ENCODE results near the gene ZNF296. TPM values are rescaled to one million over a fixed set of nuclear protein-coding genes. Genes with fewer than 3 reads are reported as not detected.

ZNF296 gene
- total RNA-seq, 1 donor from 2014 or later = 0.45 TPM

DNA sequence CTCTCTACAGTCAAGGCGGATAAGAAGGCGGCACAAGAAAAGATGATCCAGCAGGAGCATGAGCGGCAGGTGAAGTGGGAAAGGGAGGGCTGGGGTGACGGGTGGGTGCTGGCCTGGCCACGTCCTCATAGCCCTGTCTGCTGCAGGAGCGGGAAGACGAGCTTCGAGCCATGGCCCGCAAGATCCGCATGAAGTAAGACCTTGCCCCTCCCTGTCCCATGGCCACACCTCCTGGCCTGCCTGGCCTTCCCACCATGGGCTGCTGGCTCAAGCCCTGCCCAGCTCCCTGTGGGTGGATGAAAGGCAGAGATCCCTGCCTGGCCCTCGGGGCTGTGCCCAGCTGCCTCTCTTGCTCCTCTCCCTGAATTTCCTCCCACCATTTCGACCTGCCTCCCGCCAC, 7.2 kb downstream of the ZNF296 start:
- DNase-seq (ENCODE audit: low spot score) = no peak
- peak; percentile 49 for ATAC-seq
- intact Hi-C loops (cut with DNase I) = no loop called here

GRCh38 chr19:45068041-45068440, 8.2 kb downstream of the ZNF296 start:
- no peak for DNase-seq (ENCODE audit: low spot score)
- no peak for ATAC-seq
- intact Hi-C loops (cut with DNase I) = no loop called here

- intact Hi-C loops (cut with DNase I) = no loop called here
- ATAC-seq (no peak), DNase-seq (ENCODE audit: low spot score) (no peak)
Measured at GRCh38 chr19:45066921-45067661, 9.2 kb downstream of the ZNF296 start.

- DNase-seq (ENCODE audit: low spot score) = no peak
- intact Hi-C loops (cut with DNase I) = no loop called here
- no peak for ATAC-seq
Measured at GRCh38 chr19:45063851-45064801, 12.2 kb downstream of the ZNF296 start.

GRCh38 chr19:45061965-45062364, 14.3 kb downstream of the ZNF296 start:
- ATAC-seq (no peak), DNase-seq (ENCODE audit: low spot score) (no peak)
- intact Hi-C loops (cut with DNase I) = no loop called here

DNA sequence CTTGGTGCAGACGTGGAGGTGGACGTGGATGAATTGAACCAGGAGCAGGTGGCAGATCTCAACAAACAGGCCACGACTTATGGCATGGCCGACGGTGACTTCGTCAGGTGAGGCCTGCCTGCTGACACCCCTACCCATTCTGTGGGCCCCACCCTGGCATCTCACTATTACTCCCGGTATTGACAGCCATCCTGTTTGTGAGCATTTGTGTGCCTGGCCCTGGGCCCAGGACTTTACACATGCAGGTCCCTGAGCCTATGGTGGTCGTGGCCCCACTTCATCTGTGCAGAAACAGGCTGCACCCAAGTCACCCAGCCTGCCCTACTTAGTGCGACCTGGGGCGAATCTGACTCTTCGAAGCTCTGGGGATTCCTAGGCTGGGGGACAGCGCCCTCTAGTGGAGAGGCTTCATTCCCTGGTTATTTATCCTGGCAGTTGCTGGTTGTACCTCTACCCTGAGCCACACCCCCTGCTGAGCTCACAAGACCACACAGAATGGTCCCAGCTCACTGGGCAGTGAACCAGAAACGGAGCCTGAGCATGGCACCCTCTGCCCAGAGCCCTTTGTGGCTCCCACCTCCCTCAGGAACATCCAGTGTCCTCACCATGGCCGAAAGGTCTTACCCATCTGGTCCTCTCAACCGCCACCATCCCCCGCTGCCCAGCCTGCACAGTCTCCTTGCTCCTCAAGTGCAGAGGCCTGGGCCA, 16.9 kb downstream of the ZNF296 start:
- DNase-seq (ENCODE audit: low spot score) (peak; percentile 81), ATAC-seq (peak; percentile 29)
- intact Hi-C loops (cut with DNase I) = no loop called here

DNA sequence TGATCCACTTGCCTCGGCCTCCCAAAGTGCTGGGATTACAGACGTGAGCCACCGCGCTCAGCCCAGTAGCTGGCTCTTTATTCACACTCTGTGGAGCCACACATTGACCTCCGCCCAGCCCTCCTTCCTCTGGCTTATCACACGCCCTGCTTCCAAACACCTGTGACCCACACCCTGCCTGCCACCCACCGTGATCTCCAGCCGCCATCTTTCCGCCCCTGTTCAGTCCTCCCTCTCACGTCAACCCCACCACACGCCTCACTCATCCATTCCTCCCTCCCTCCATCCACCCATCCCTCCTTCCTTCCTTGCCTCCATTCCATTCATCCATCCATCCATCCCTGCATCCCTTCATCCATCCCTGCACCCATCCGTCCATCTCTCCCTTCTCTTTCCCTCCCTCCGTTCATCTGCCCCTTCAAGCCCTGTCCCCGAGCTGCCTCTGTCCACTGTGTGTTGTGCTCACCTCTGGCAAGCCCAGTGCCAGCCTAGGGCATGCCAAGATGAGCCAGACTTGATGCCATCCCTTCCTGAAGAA, 17.6 kb downstream of the ZNF296 start:
- ATAC-seq (no peak), DNase-seq (ENCODE audit: low spot score) (no peak)
- intact Hi-C loops (cut with DNase I) = no loop called here

- peak; percentile 23 for ATAC-seq
- DNase-seq (ENCODE audit: low spot score) = no peak
- intact Hi-C loops (cut with DNase I) = no loop called here
Measured at GRCh38 chr19:45057444-45057843, 18.8 kb downstream of the ZNF296 start.

GRCh38 chr19:45056831-45057230, 19.4 kb downstream of the ZNF296 start:
- intact Hi-C loops (cut with DNase I) = no loop called here
- no peak for ATAC-seq

GRCh38 chr19:45051929-45052579, 24.2 kb downstream of the ZNF296 start:
- ATAC-seq = no peak
- intact Hi-C loops (cut with DNase I) = no loop called here
- DNase-seq (ENCODE audit: low spot score) = no peak

More at GRCh38 chr19:45056831-45057230, 19.4 kb downstream of the ZNF296 start:
- no peak for DNase-seq (ENCODE audit: low spot score)

GRCh38 chr19:45050036-45050435, 26.2 kb downstream of the ZNF296 start:
- intact Hi-C loops (cut with DNase I) = no loop called here

DNA sequence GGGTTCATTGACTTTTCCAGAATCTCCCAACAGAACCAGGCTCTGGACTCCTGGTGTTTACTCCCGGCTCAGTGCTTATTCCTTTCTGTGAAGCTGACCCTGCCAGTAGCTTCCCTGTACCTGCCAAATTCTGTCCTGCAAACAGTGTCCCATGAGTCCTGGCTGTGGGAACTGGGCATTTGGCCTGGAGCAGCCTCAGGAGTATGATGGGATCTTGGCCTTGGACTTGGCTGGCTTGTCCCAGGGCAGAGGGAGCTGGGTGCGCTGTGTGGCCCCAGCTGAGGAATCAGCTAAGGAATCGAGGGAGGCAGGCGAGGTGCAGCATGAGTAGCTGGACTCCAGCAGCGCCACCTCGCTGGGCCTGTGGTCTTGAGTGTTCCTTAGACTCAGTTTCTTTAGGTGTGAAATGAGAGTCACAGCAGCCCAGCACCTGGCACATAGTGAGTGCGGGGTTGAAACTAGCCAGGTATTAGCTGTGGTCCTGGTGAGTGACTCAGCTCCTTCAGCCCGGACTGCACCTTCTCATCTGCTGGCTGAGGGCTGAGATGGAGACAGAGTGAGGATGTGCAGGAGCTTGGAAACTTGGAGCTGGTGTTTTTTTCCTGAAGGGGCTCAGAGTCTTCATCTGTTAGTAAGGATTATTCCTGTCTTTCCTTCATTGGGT, 27.1 kb downstream of the ZNF296 start:
- intact Hi-C loops (cut with DNase I) = no loop called here
- DNase-seq (ENCODE audit: low spot score) (no peak), ATAC-seq (no peak)

More at GRCh38 chr19:45050036-45050435, 26.2 kb downstream of the ZNF296 start:
- DNase-seq (ENCODE audit: low spot score) (no peak), ATAC-seq (no peak)

- ATAC-seq (no peak), DNase-seq (ENCODE audit: low spot score) (no peak)
- intact Hi-C loops (cut with DNase I) = no loop called here
Measured at GRCh38 chr19:45047188-45047797, 29.0 kb downstream of the ZNF296 start.

DNA sequence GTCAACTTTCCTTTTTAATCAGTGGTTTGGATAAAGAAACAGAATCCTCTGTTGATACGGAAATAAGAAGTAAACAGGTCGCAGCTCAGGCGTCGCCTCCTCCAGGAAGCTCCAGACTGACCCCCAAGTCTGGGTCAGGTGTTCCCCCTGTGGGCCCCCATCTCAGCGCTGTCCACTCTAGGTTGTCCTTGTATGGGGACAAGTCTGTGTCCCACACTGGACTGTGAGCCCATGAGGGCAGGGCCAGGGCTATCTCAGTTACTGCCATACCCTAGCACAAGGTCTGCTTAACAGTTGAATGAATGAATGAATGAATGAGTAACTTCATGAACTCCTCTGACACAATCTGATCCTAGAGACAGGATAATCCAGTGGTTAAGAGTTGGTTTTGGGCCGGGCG, 29.9 kb downstream of the ZNF296 start:
- ATAC-seq = no peak
- intact Hi-C loops (cut with DNase I) = no loop called here
- no peak for DNase-seq (ENCODE audit: low spot score)

GRCh38 chr19:45045671-45046353, 30.5 kb downstream of the ZNF296 start:
- intact Hi-C loops (cut with DNase I) = no loop called here
- no peak for DNase-seq (ENCODE audit: low spot score)
- ATAC-seq = peak; percentile 69

- no peak for DNase-seq (ENCODE audit: low spot score)
- intact Hi-C loops (cut with DNase I) = no loop called here
- ATAC-seq = no peak
Measured at GRCh38 chr19:45041125-45041524, 35.2 kb downstream of the ZNF296 start.

GRCh38 chr19:45040059-45040771, 36.1 kb downstream of the ZNF296 start:
- DNase-seq (ENCODE audit: low spot score) (no peak), ATAC-seq (no peak)
- intact Hi-C loops (cut with DNase I) = no loop called here
